Keratinocyte (primary cell): Measurements from ENCODE around the gene NINJ2. TPM values are rescaled to one million over a fixed set of nuclear protein-coding genes. Genes with fewer than 3 reads are reported as not detected.

ENCODE experiments used
- DNase-seq: peaks from one replicate; pipeline ENCODE4 v3.0.0-alpha.2; 2011; ENCODE audit warnings: low read depth, missing footprints, low spot score
- FAIRE-seq: peaks from 2 replicates; lab custom pipeline; 2011; peaks lifted over from hg19 to GRCh38; lab: Jason Lieb, UNC
- H2AFZ ChIP-seq: 2 replicates; pipeline ENCODE4 v1.6.0; 2012; ENCODE audit warnings: low read length, control low read depth, inconsistent platforms; ENCODE audit not compliant: control insufficient read depth
- H3K27ac ChIP-seq: 2 replicates; pipeline ENCODE4 v1.5.1; 2011; ENCODE audit warnings: low read length; ENCODE audit not compliant: control insufficient read depth, insufficient read depth
- H3K27me3 ChIP-seq: 3 replicates; pipeline ENCODE4 v1.6.0; 2011; ENCODE audit warnings: low read length; ENCODE audit not compliant: control insufficient read depth, insufficient read depth; ENCODE audit errors: extremely low read depth
- H3K36me3 ChIP-seq, 2 experiments: 2 replicates in 1 of 2; 3 replicates in 1 of 2; pipeline ENCODE4 v1.5.1; 2011; ENCODE audit warnings: low read length in 2 of 2, mild to moderate bottlenecking in 1 of 2; ENCODE audit not compliant: control insufficient read depth in 2 of 2, insufficient read depth in 2 of 2; ENCODE audit errors: extremely low read depth in 1 of 2
- H3K4me1 ChIP-seq: 3 replicates; pipeline ENCODE4 v1.5.1; 2011; ENCODE audit warnings: low read length; ENCODE audit not compliant: control insufficient read depth, insufficient read depth; ENCODE audit errors: extremely low read depth
- H3K4me2 ChIP-seq: 3 replicates; pipeline ENCODE4 v1.6.0; 2011; ENCODE audit warnings: low read depth, low read length; ENCODE audit not compliant: control insufficient read depth, insufficient read depth; ENCODE audit errors: extremely low read depth
- H3K4me3 ChIP-seq, 3 experiments: fragments of 200-600 bp in 1 of 3; sonication (generic) in 1 of 3; 2 replicates in 2 of 3; 3 replicates in 1 of 3; pipeline ENCODE4 v1.5.1; 2011 to 2016; ENCODE audit warnings: low read length in 3 of 3, mild to moderate bottlenecking in 3 of 3, control low read depth in 2 of 3, inconsistent platforms in 1 of 3, low read depth in 1 of 3, mixed read lengths in 1 of 3, mixed run types in 1 of 3, moderate library complexity in 1 of 3; ENCODE audit not compliant: control insufficient read depth in 2 of 3, insufficient read depth in 2 of 3; ENCODE audit errors: extremely low read depth in 1 of 3
- H3K79me2 ChIP-seq: 2 replicates; pipeline ENCODE4 v1.6.0; 2012; ENCODE audit warnings: low read length; ENCODE audit not compliant: control insufficient read depth, insufficient read depth
- H3K9ac ChIP-seq: 3 replicates; pipeline ENCODE4 v1.6.0; 2011; ENCODE audit warnings: low read length; ENCODE audit not compliant: control insufficient read depth, insufficient read depth; ENCODE audit errors: extremely low read depth
- H3K9me1 ChIP-seq: 3 replicates; pipeline ENCODE4 v1.6.0; 2011; ENCODE audit warnings: low read length; ENCODE audit not compliant: control insufficient read depth, insufficient read depth; ENCODE audit errors: extremely low read depth
- H3K9me3 ChIP-seq: 2 replicates; pipeline ENCODE4 v1.5.1; 2012; ENCODE audit warnings: low read depth, low read length; ENCODE audit not compliant: control insufficient read depth
- H4K20me1 ChIP-seq: 3 replicates; pipeline ENCODE4 v1.6.0; 2011; ENCODE audit warnings: low read length; ENCODE audit not compliant: control insufficient read depth, insufficient read depth; ENCODE audit errors: extremely low read depth
- CTCF ChIP-seq, 3 experiments: IDR thresholded peaks in 1 of 3; conservative IDR thresholded peaks in 1 of 3; optimal IDR thresholded peaks in 1 of 3; 2 replicates in 2 of 3; 3 replicates in 1 of 3; pipeline versions ENCODE3 to v1.5.1; 2011; ENCODE audit warnings: low read length in 3 of 3, mild to moderate bottlenecking in 3 of 3, moderate library complexity in 2 of 3, control low read depth in 1 of 3, inconsistent platforms in 1 of 3; ENCODE audit not compliant: insufficient read depth in 2 of 3; ENCODE audit errors: extremely low read depth in 1 of 3
- EZH2 ChIP-seq: IDR thresholded peaks from one replicate; pipeline ENCODE4 v1.6.1; 2012; ENCODE audit warnings: inconsistent platforms, mild to moderate bottlenecking, low read length, moderate library complexity
- dilution Hi-C: fragments of 300-500 bp; cut with MboI; formaldehyde crosslinking; loops from one replicate; pipeline ENCODE4 v1.7.0; 2020; ENCODE audit warnings: low sequenced_read_pairs; ENCODE audit not compliant: extremely low pct_ligation_motif_present
- polyA plus RNA-seq, 5 experiments: library from polyadenylated mRNA; depleted of rRNA in 3 of 5; stranded (reverse) in 3 of 5; stranded (forward) in 1 of 5; unstranded in 1 of 5; fragments of >200 nt; gene quantifications; 1 replicate in 1 of 5; 2 replicates in 3 of 5; 3 replicates in 1 of 5; pipeline versions ENCODE4 v1.2.1 to v1.2.3, GENCODE V29; 2011 to 2012; ENCODE audit warnings: missing spikeins in 2 of 5, low read depth in 1 of 5, low replicate concordance in 1 of 5

The NINJ2 gene
- polyA plus RNA-seq, 1 donor (not counting 4 experiments of a cell fraction or from before 2014, with no cell fraction given): 0.58 TPM

DNA sequence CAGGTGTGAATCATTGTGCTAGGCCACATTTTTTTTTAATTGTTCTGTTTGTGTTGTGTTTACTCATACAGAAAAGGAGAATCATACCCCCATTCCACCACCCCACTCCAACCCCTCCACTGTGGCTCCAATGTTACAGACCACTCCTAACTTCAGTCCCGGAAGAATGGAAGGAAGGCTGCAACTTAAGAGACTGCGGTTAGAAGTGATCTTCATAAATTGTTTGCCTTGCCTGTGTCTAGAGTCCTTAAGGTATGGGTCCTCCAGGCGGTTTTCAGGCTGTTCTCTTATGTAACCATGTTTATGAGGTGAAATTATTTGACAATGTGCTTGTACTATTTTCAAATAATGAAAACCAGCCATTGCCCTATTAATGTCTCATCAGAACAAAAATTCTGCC is 22.5 kb downstream of the NINJ2 start:
- no peak for TF ChIP-seq EZH2
- H3K9ac ChIP-seq: no peak overlapping the region
- H3K4me2 ChIP-seq: no peak overlapping the region
- no peak for FAIRE-seq
- no peak overlapping the region for H3K27ac ChIP-seq
- H3K4me1 ChIP-seq: peaks cover 19% of the 10 kb centered on the region
- H3K79me2 ChIP-seq: no peaks in the 10 kb centered on the region
- H3K36me3 ChIP-seq: no peaks in the 10 kb centered on the region
- no peak overlapping the region for H3K4me3 ChIP-seq
- no peaks in the 10 kb centered on the region for H3K9me3 ChIP-seq
- dilution Hi-C loops: no loop called here
- H4K20me1 ChIP-seq: no peaks in the 10 kb centered on the region
- no peaks in the 10 kb centered on the region for H3K27me3 ChIP-seq
- H3K9me1 ChIP-seq: no peaks in the 10 kb centered on the region
- no peak for DNase-seq
- no peak overlapping the region for H2AFZ ChIP-seq

- no peak overlapping the region for H3K4me3 ChIP-seq
- no peaks in the 10 kb centered on the region for H3K27me3 ChIP-seq
- H3K27ac ChIP-seq: no peak overlapping the region
- H3K9me1 ChIP-seq: no peaks in the 10 kb centered on the region
- peaks cover 14% of the 10 kb centered on the region for H3K4me1 ChIP-seq
- no peaks in the 10 kb centered on the region for H4K20me1 ChIP-seq
- no peak overlapping the region for H2AFZ ChIP-seq
- no peaks in the 10 kb centered on the region for H3K79me2 ChIP-seq
- H3K9ac ChIP-seq: no peak overlapping the region
- no peaks in the 10 kb centered on the region for H3K9me3 ChIP-seq
- H3K36me3 ChIP-seq: no peaks in the 10 kb centered on the region
- no peak for DNase-seq
- dilution Hi-C loops: no loop called here
- no peak overlapping the region for H3K4me2 ChIP-seq
- FAIRE-seq: no peak
- TF ChIP-seq EZH2: no peak
These were observed 23.3 kb downstream of the NINJ2 start for GRCh38 chr12:639988-640387.

DNA sequence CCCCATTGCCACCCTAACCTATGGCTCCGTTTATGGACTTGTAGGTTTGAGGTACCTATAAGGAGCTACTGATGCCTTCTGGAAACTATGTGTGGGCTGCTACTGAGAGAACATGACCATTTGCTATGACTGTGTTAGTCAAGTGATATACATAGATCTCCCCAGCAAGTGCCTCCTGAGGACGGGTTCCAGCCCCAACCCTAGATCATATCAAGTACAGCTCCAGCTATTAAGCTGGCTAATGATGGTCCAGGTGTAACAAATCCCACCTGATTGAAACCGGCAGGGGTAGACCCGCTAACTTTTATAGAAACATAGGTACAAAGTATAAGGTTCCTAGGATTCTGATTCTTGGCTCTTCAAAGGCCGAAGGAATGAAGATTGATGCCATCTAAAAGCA is 23.7 kb downstream of the NINJ2 start:
- no peak for TF ChIP-seq EZH2
- TF ChIP-seq CTCF (optimal IDR thresholded peaks at IDR 0.05 in 1 of 3, IDR thresholded peaks at IDR 0.05 in 1 of 3, conservative IDR thresholded peaks at IDR 0.05 in 1 of 3; ENCODE audit: extremely low read depth in 1 of 3, insufficient read depth in 2 of 3, low read length in 3 of 3): no peak
- H3K9me1 ChIP-seq: no peaks in the 10 kb centered on the region
- DNase-seq (no peak), FAIRE-seq (no peak)
- H3K9me3 ChIP-seq: no peaks in the 10 kb centered on the region
- H3K36me3 ChIP-seq: no peaks in the 10 kb centered on the region
- H3K4me2 ChIP-seq: no peak overlapping the region
- H3K4me3 ChIP-seq: no peak overlapping the region
- no peak overlapping the region for H2AFZ ChIP-seq
- dilution Hi-C loops: no loop called here
- H3K9ac ChIP-seq: no peak overlapping the region
- peaks cover 14% of the 10 kb centered on the region for H3K4me1 ChIP-seq
- no peaks in the 10 kb centered on the region for H3K79me2 ChIP-seq
- no peaks in the 10 kb centered on the region for H4K20me1 ChIP-seq
- no peak overlapping the region for H3K27ac ChIP-seq
- no peaks in the 10 kb centered on the region for H3K27me3 ChIP-seq
